ENCODE results near the gene CRABP1. TPM values are rescaled to one million over a fixed set of nuclear protein-coding genes. Genes with fewer than 3 reads are reported as not detected.

Gene CRABP1
- total RNA-seq, 1 donor from 2014 or later: not detected

- no peak overlapping the region for H3K4me3 ChIP-seq (ENCODE audit: low read depth, low read length)
- DNase-seq (ENCODE audit: low read depth): no peak
- TF ChIP-seq, protein P1, sequence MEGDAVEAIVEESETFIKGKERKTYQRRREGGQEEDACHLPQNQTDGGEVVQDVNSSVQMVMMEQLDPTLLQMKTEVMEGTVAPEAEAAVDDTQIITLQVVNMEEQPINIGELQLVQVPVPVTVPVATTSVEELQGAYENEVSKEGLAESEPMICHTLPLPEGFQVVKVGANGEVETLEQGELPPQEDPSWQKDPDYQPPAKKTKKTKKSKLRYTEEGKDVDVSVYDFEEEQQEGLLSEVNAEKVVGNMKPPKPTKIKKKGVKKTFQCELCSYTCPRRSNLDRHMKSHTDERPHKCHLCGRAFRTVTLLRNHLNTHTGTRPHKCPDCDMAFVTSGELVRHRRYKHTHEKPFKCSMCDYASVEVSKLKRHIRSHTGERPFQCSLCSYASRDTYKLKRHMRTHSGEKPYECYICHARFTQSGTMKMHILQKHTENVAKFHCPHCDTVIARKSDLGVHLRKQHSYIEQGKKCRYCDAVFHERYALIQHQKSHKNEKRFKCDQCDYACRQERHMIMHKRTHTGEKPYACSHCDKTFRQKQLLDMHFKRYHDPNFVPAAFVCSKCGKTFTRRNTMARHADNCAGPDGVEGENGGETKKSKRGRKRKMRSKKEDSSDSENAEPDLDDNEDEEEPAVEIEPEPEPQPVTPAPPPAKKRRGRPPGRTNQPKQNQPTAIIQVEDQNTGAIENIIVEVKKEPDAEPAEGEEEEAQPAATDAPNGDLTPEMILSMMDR (conservative IDR thresholded peaks at IDR 0.05; ENCODE audit: low read depth, low read length): no peak
Measured at GRCh38 chr15:78322243-78322642, 17.9 kb upstream of the CRABP1 start.

DNA sequence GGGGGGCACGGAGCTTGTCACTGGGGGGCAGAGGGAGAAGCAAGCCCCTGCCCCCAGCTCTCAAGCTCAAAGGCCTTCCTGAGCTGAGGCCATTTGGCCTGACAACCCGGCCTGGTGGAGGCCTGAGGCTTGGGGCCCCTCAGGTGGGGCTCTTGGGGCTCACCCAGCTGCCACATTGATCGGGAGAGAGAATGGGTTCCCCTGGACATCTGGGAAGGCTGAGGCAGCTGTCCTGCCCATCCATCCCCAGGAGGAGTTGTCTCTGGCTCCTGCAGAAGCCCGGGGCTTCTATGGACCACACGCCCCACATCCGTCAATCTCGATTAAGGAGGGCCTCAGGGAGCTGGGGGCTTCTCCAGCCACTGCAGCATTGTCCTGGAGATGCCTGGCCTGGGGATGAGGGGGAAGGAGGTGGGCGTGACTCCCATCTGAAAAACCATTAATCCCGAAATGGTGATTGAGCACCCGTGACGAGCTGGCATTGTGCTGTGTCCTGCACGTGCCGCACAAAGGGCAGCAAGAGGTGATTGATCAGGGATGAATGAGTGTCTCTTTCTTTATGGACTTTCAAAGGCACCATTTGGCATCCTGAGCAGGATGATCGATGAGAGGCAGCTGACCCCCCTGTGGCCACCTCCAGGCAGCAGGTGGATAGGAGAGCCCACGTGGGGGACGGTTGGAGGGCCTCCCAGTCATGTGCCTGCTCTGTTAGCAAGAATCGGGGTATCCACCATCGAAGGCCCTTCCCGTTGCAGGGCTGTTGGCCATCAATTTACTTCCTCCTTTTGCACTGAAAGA is 17.2 kb upstream of the CRABP1 start:
- no peak overlapping the region for H3K4me3 ChIP-seq (ENCODE audit: low read depth, low read length)
- DNase-seq (ENCODE audit: low read depth): no peak
- TF ChIP-seq, protein P1 (conservative IDR thresholded peaks at IDR 0.05; ENCODE audit: low read depth, low read length): no peak

- no peak for DNase-seq (ENCODE audit: low read depth)
- TF ChIP-seq, protein P1 (conservative IDR thresholded peaks at IDR 0.05; ENCODE audit: low read depth, low read length): no peak
- no peak overlapping the region for H3K4me3 ChIP-seq (ENCODE audit: low read depth, low read length)
Measured at GRCh38 chr15:78323693-78324092, 16.5 kb upstream of the CRABP1 start.

- no peak for DNase-seq (ENCODE audit: low read depth)
- TF ChIP-seq, protein P1 (conservative IDR thresholded peaks at IDR 0.05; ENCODE audit: low read depth, low read length): no peak
- H3K4me3 ChIP-seq (ENCODE audit: low read depth, low read length): no peak overlapping the region
Measured at GRCh38 chr15:78324144-78324543, 16.0 kb upstream of the CRABP1 start.

DNA sequence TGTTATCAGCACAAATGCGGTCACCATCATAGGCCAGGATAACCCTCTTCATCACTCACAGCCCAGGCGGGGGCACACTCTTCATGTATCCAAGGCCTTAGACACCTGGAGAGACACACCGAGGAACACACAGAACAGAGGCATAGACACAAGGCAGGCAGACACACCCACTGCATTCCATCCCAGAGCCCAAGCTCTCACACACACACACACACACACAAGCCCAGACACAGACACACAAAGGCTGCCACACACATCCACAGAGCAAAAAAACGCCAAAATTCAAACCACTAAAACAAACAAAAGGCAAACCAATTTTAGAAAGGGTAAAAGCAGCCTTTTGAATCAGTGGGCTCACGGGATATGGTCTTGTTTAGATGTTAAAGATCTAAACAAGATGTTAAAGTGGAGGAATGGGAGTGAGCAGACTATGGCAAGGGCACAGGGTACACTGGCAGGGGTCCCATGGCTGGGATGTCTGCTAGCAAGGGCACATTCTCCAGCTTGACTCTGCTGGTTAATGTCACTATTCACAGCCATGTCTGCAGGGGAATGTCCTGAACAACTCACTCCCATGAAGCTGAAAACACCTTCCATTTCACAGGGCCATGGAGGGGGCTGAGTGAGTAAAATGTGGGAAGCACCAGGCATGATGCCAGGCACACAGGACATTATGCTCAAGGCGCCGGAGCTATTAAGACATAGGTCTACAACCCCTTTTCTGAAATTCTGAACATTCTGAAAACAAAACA is 14.9 kb upstream of the CRABP1 start:
- DNase-seq (ENCODE audit: low read depth): peak; percentile 53
- TF ChIP-seq, protein P1 (conservative IDR thresholded peaks at IDR 0.05; ENCODE audit: low read depth, low read length): no peak
- H3K4me3 ChIP-seq (ENCODE audit: low read depth, low read length): no peak overlapping the region

DNA sequence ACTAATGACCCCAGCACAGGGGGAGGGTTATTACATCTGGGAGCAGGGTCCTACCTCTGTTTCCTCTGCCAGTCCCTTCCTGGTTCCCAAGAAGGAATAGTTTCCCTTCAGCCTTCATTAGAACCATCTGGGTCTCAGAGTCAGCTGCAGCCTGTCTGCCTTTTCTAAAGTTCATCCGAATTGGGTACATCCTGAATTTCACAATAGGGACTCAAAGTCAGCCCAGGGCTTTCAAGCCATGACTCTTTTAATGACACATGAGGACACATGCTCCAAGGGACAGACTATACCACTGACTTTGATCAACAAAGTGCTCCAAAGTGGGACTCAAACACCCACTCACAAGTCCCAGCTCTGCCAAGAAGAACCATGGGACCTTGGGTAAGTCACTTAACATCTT is 12.7 kb upstream of the CRABP1 start:
- TF ChIP-seq, protein P1 (conservative IDR thresholded peaks at IDR 0.05; ENCODE audit: low read depth, low read length): no peak
- no peak for DNase-seq (ENCODE audit: low read depth)
- H3K4me3 ChIP-seq (ENCODE audit: low read depth, low read length): no peak overlapping the region

Data from epithelial cell of proximal tubule (primary cell).